Stimulated activated naive CD8-positive, alpha-beta T cell treated with anti-CD3 and anti-CD28 coated beads, Interleukin-15, Interleukin-2, amounts not matched to agents 100 ng/mL and 50 ng/mL, for 24 hours (primary cell): ENCODE measurements around the gene ITIH4.

Experiments used
- H3K27ac Mint-ChIP-seq: one replicate; pipeline ENCODE4 v1.8.0; 2021; ENCODE audit warnings: mild to moderate bottlenecking, mixed read lengths
- H3K27me3 Mint-ChIP-seq: one replicate; pipeline ENCODE4 v1.8.0; 2021; ENCODE audit warnings: mixed read lengths
- H3K36me3 Mint-ChIP-seq: one replicate; pipeline ENCODE4 v1.8.0; 2021; ENCODE audit warnings: low read depth, mixed read lengths
- H3K4me1 Mint-ChIP-seq: one replicate; pipeline ENCODE4 v1.8.0; 2021; ENCODE audit warnings: low read depth, mixed read lengths
- H3K4me3 Mint-ChIP-seq: one replicate; pipeline ENCODE4 v1.8.0; 2021; ENCODE audit warnings: mild to moderate bottlenecking, mixed read lengths
- H3K9me3 Mint-ChIP-seq: one replicate; pipeline ENCODE4 v1.8.0; 2021; ENCODE audit warnings: mixed read lengths

ITIH4 gene

DNA sequence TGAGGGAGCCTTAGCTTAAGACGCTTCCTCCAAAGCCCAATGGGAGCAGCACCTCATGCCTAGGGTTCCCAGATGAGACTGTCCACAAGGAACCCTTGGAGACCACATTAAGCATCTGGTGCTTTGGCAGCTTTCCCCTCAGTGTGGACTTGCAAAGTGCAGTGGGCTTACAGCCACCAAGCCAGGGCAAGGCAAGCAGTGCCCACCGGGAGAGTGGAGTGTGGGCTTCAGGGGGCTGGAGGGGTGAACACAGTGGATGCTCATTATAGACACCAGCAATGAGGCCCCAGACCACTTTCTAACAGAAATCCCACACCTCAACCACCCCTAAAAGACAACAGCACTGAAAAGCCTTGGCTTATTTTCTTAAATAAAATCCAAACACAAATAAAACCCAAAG lies 13.4 kb upstream of the ITIH4 start:
- Mint-ChIP-seq H3K9me3 (no peaks in the 10 kb centered on the region), H3K36me3 (peaks cover 29% of the 10 kb centered on the region), H3K4me1 (peaks cover 12% of the 10 kb centered on the region), H3K27ac (no peak overlapping the region), H3K4me3 (no peak overlapping the region), H3K27me3 (no peaks in the 10 kb centered on the region)

DNA sequence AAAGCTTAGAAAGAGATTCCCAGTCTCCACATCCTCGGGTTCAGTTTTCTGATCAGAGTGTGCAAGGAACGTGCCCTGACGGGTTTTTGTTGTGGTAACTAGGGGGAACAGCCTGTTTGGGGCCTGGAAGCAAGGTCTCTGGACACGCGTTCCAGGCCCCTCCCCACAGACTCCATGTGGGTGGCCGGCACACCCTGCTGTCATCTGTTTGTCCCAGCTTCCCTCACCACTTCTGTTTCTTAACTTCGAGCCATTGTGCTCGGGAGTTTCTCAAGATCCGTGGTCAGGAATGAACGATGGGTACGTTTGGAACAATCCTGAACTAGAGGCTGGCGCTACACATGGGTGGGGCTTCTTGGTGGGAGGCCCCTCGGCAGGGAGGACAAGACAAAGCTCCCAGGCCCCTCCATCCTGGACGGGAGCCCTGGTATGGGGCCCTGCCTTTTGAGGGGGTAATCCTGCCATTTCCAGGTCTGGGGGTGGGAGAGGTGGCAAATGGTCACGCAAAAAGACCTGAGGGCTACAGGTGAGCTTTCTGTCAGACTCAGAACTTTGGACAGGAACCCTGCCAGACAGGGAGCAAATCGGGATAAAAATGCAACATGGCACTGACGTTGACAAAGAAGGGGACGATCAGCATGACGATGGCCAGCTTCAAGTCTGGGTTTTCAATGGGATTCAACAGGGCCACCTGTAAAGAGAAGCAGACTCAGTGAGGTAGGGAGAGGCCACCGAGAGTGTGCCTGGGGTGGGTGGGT lies 12.8 kb upstream of the ITIH4 start:
- Mint-ChIP-seq H3K9me3 (no peaks in the 10 kb centered on the region), H3K4me1 (peaks cover 18% of the 10 kb centered on the region), H3K27ac (no peak overlapping the region), H3K27me3 (no peaks in the 10 kb centered on the region), H3K36me3 (peaks cover 26% of the 10 kb centered on the region), H3K4me3 (no peak overlapping the region)

- H3K36me3 Mint-ChIP-seq = peaks cover 29% of the 10 kb centered on the region
- no peak overlapping the region for H3K27ac Mint-ChIP-seq
- no peaks in the 10 kb centered on the region for H3K9me3 Mint-ChIP-seq
- H3K4me1 Mint-ChIP-seq = peaks cover 26% of the 10 kb centered on the region
- no peaks in the 10 kb centered on the region for H3K27me3 Mint-ChIP-seq
- no peak overlapping the region for H3K4me3 Mint-ChIP-seq
Measured at GRCh38 chr3:52842424-52842823, 12.0 kb upstream of the ITIH4 start.

- peaks cover 27% of the 10 kb centered on the region for H3K4me1 Mint-ChIP-seq
- H3K4me3 Mint-ChIP-seq = no peak overlapping the region
- H3K27ac Mint-ChIP-seq = no peak overlapping the region
Measured at GRCh38 chr3:52841981-52842340, 11.5 kb upstream of the ITIH4 start.

GRCh38 chr3:52841211-52841980 lies 10.9 kb upstream of the ITIH4 start:
- Mint-ChIP-seq H3K36me3 (peaks cover 30% of the 10 kb centered on the region), H3K9me3 (no peaks in the 10 kb centered on the region), H3K4me1 (peaks cover 27% of the 10 kb centered on the region), H3K27ac (no peak overlapping the region), H3K4me3 (no peak overlapping the region), H3K27me3 (no peaks in the 10 kb centered on the region)

More at GRCh38 chr3:52841981-52842340, 11.5 kb upstream of the ITIH4 start:
- no peaks in the 10 kb centered on the region for H3K27me3 Mint-ChIP-seq
- H3K36me3 Mint-ChIP-seq = peaks cover 30% of the 10 kb centered on the region
- H3K9me3 Mint-ChIP-seq = no peaks in the 10 kb centered on the region

GRCh38 chr3:52839892-52840545 lies 9.5 kb upstream of the ITIH4 start:
- no peaks in the 10 kb centered on the region for H3K27me3 Mint-ChIP-seq

GRCh38 chr3:52839268-52839575 lies 8.8 kb upstream of the ITIH4 start:
- H3K4me3 Mint-ChIP-seq = no peak overlapping the region
- no peaks in the 10 kb centered on the region for H3K9me3 Mint-ChIP-seq
- peaks cover 25% of the 10 kb centered on the region for H3K36me3 Mint-ChIP-seq
- H3K27me3 Mint-ChIP-seq = no peaks in the 10 kb centered on the region
- H3K4me1 Mint-ChIP-seq = peaks cover 27% of the 10 kb centered on the region
- H3K27ac Mint-ChIP-seq = no peak overlapping the region

More at GRCh38 chr3:52839892-52840545, 9.5 kb upstream of the ITIH4 start:
- no peak overlapping the region for H3K4me3 Mint-ChIP-seq
- H3K27ac Mint-ChIP-seq = no peak overlapping the region
- H3K36me3 Mint-ChIP-seq = peaks cover 30% of the 10 kb centered on the region
- H3K4me1 Mint-ChIP-seq = peaks cover 27% of the 10 kb centered on the region
- H3K9me3 Mint-ChIP-seq = no peaks in the 10 kb centered on the region

DNA sequence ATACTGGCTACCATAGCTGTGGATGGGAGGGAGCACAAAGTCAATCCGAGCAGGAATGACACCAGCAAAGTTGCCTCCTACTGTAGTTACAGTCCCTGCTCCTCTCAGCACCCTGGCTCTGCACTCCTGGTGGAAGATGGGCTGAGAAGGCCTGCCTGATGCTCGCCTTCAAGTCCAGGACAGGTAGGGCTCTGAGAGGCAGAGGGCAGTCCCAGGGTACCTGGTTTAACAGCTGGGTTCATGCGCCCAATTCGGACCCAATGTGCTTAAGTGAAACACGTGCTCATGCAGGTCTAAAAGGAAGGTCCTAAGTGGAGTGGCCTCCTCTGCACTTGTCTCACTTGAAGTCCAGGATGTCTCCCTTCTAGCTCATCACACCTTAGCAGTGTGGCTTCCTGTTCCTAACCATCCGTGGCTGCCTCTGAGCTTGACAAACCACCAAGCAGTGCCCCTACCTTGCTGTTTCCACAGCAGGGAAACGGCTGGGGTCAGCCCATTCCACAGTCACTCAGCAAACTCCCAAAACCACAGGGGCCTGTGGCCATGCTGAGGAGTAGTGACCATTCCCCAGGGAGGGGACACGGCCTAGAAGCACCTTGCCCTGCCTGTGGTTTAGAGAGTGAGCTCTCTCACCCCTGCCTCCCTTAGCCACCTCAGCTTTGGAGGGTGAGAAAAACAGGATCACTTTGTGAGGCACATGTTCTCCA lies 8.2 kb upstream of the ITIH4 start:
- Mint-ChIP-seq H3K36me3 (peaks cover 23% of the 10 kb centered on the region), H3K9me3 (no peaks in the 10 kb centered on the region), H3K4me3 (no peak overlapping the region), H3K4me1 (peaks cover 27% of the 10 kb centered on the region), H3K27ac (no peak overlapping the region), H3K27me3 (no peaks in the 10 kb centered on the region)

- H3K27ac Mint-ChIP-seq = no peak overlapping the region
- peaks cover 27% of the 10 kb centered on the region for H3K4me1 Mint-ChIP-seq
- no peaks in the 10 kb centered on the region for H3K27me3 Mint-ChIP-seq
- no peak overlapping the region for H3K4me3 Mint-ChIP-seq
- H3K36me3 Mint-ChIP-seq = peaks cover 16% of the 10 kb centered on the region
- no peaks in the 10 kb centered on the region for H3K9me3 Mint-ChIP-seq
Measured at GRCh38 chr3:52836986-52837385, 6.5 kb upstream of the ITIH4 start.

DNA sequence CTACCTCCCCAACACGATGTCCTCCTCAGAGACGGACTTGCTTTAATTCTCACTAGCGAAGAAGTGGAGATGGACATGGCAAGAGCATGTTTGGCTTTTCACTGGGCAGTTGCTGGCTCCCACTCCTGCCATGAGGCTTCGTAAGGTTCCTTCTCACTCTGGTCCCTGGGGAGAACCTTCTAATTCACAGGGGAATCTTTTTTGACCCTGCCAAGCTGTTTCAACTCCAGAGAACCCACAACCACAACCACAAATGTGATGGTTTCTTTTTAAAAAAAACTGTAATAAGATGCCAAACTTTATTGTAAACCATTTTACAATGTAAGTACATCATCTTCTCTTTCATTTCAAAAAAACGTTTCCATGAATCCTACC lies 6.0 kb upstream of the ITIH4 start:
- Mint-ChIP-seq H3K9me3 (no peaks in the 10 kb centered on the region), H3K4me1 (peaks cover 27% of the 10 kb centered on the region), H3K27me3 (no peaks in the 10 kb centered on the region), H3K27ac (no peak overlapping the region), H3K4me3 (no peak overlapping the region), H3K36me3 (peaks cover 11% of the 10 kb centered on the region)

- H3K36me3 Mint-ChIP-seq = peaks cover 5% of the 10 kb centered on the region
- H3K27me3 Mint-ChIP-seq = no peaks in the 10 kb centered on the region
- no peak overlapping the region for H3K4me3 Mint-ChIP-seq
- H3K9me3 Mint-ChIP-seq = no peaks in the 10 kb centered on the region
- H3K4me1 Mint-ChIP-seq = peaks cover 31% of the 10 kb centered on the region
- H3K27ac Mint-ChIP-seq = no peak overlapping the region
Measured at GRCh38 chr3:52835766-52836470, 5.4 kb upstream of the ITIH4 start.

DNA sequence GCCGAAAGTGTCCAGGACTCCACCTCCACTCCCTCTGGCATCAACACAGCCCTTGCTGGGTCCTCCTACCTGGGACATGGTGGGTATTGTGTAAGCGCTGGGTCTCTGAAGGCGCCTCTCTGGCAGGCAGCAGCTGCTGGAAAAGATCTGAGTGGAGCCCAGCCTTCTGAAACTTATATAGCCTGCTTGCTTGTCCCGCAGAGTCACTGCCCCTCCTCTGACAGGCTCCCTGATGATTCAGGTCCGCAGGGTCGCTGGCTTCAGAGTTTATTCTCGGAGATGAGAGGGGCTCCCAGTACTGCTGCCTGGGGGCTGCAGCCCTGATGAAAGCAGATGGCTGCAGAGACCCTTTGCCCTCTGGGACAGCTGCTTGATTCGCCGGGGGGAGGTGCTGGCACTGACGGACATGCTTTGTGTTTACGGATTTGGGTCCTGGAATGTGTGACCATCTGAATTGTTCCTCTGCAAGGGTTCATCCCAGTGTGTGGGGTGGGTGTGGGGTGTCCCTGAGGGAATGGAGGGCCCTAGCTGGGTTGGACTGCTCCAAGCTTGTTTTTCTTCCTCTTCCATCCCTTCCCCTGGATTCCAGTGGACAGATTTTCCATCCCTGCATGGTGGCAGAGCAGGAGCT lies 4.5 kb upstream of the ITIH4 start, which contains the start of gene MUSTN1:
TSS of gene MUSTN1 (minus strand) at position 149 of the 631 bp plus-strand sequence. CDS start at position 78, 71 bp downstream.
- Mint-ChIP-seq H3K4me1 (peaks cover 29% of the 10 kb centered on the region), H3K9me3 (no peaks in the 10 kb centered on the region), H3K36me3 (peaks cover 5% of the 10 kb centered on the region), H3K27ac (no peak within 1 kb of the TSS), H3K27me3 (no peaks in the 10 kb centered on the region), H3K4me3 (no peak within 1 kb of the TSS)

GRCh38 chr3:52833202-52833601 lies 2.7 kb upstream of the ITIH4 start:
- Mint-ChIP-seq H3K27ac (no peak overlapping the region), H3K4me3 (no peak overlapping the region), H3K4me1 (peaks cover 12% of the 10 kb centered on the region), H3K36me3 (peaks cover 5% of the 10 kb centered on the region), H3K27me3 (no peaks in the 10 kb centered on the region), H3K9me3 (no peaks in the 10 kb centered on the region)
